Activated T-cell treated with anti-CD3 and anti-CD28 coated beads for 1 hour (primary cell): ENCODE data around the gene CNFN.
A peak's percentile ranks its signal among the peaks of the same experiment; 100 is the strongest.

Source experiments
- DNase-seq: peaks from one replicate; pipeline ENCODE4 v3.0.0-alpha.2; 2020; ENCODE audit warnings: low read depth

The CNFN gene

DNA sequence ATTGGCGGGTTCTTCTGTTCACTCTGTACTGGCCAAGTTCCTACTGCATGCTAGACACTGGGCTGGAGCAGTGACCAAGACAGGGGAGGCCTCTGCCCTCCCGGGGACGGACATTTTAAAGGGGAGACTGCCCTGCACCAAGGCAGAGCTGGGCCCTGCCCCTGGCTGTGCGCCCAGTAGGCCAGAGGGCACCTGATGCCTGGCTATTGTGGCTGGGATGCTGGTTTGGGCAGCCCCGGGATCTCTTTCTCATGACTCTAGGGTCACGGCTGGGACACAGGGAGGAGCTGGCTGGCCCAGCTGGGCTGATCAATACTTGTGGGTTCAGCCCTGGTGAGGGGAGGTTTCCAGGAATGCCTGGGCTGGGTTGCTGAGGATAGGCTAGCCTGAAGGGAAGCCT lies 19.4 kb upstream of the CNFN start:
- DNase-seq: no peak

DNA sequence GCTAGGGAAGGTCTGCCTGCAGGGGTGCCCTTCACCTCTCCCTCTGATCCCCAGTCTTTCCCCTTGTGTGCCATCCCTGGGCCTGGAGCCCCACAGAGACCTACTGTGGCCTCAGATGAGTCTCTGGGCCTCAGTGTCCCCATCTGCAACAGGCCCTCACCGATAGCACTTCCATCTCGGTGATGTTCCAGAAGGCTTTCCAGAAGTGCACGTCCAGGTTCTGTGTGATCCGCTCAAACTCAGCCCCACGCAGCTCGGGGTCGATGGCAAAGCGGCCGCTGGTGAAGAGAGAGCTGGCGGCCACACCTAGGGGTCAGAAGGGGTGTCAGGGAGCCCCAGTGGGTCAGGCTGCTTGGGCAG lies 17.7 kb upstream of the CNFN start:
- no peak for DNase-seq

DNA sequence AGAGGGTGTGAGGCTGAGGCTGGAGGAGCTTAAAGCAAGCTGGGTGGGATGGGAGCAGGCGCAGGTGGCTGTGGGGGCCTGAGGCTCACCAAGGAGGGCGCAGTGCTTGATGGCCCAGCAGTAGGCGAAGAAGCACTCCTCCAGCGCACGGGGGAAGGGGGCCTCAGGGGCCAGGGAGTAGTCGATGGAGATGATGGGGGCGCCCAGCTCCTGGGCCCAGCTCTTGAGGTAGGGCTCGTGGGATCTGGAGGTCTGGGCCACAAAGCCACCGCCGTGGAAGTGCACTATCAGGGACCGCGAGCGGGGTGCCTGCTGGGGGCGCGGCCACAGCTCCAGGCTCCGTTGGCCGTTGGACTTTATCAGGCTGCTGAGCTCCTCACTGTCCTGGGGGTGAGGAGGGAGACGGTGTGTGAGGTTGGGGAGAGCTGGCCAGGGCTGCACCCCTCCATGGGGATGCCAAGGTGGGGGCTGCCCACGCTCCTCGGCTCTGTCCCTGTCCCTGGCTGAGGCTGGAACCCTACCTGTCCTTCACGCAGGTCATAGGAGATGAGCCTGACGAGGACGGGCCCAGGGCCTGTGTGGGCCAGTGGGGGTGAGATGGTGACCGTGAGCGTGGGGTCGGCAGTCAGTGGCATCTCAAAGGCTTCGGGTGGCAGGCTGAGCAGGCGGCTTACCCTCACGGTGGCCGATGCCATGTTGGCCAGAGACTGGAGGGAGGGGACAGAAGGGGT lies 17.2 kb upstream of the CNFN start:
- no peak for DNase-seq

DNA sequence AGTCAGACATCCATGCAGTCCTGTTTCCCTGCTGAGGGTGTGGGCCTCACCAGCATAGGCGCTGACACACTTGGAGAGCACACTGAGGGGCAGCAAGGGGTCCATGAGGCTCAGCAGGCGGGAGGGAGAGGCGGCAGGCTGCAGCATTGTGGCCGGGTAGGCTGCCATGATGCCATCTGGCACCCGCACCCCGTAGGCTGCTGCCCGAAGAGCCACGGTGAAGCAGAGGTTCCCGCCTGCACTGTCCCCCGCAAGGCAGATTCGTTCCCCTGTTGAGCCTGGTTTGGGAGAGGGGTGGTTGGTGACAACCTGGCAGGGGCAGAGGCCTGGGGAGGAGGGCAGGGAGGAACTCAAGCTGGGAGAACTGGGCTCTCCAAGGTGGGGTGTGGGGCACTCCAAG lies 16.0 kb upstream of the CNFN start:
- DNase-seq: no peak

DNA sequence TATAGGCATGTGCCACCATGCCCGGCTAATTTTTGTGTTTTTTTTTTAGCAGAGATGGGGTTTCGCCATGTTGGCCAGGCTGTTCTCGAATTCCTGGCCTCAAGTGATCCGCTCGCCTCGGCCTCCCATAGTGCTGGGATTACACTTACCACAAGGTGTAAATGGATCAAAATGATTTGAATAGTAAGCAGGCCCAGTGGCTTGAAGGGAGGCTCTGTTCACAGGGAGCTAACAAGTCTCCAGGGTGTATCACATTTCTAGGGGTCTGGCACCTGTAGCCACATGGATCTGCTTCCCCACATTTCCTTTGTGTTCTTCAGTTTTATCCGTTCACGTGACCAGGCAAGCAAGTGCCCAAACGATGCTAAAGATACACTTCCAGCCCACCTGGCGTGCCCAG lies 13.5 kb upstream of the CNFN start:
- no peak for DNase-seq

DNA sequence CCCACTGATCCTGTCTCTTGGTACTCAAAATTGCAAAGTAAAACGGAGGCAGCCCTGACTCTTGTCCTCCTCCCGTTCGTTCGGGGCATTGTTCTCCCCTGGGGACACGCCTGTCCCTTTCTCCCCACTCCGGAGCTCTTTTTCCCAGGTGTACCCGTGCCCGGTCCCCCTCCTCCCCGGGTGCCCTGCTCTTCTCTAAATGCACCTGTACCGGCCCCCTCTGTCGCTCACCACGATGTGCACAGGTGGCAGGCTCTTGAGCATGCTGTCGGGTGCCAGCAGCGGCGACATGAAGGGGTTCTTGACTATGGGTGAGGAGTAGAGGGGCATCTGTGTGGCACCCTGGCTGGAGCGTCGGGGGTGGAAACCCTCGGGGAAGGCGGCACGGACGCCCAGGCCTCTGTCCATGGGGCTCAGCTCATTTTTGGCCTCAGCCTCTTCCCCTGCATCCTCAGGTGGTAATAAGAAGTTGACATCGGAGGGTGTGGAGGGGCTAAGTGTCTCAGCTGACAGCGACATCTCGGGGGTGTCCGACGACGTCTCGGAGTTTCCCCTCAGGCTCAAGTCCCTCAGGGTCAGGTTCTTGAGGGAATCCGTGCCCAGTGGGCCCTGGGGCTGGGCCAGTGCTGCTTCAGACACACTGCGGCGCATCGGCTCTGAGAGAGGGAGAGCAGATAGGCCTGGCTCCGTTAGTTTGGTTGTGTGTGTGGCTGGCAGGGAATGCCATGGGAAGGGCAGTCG lies 12.4 kb upstream of the CNFN start:
- no peak for DNase-seq

DNA sequence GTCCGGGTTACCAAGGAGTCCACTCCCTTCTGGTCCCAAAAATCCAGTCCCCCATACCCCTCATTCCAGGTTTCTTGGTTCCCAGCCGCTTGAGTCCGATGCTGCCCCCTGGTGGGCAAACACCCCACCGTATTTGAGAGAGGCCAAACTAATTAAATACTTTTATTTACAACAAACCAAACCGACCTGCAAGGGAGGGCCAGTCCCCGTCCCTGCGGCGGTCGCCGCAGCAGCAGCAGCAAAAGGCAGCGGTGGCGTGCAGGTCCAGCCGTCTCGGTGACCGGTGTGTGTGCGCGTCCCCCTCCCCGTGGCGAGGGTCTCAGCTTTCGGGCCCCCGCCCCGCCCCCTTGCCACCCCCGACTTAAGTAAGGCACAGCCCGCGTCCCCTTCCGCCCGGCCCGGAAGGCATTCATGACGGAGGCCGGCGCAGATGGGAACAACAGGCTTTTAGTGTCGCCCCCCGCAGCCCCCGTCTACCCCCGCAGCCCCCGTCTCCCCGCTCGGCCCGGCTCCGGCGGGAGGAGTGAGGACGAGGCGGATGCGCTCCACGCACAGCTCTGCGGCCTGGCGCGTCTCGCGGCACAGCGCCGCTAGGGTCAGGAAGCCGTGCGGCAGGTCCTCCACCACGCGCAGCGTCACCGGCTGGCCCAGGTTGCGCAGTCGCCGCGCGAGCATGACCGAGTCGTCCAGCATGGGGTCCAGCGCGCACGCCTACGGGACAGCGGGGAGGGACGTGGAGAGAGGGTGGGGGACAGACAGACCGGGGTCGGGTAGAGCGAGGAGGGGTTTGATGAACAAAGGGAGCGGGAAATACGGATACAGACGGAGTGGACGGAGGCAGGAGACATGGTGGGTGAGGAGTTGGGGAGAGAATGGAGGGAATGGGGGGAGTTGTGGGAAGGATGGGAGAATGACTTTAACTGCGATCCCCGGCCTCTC lies 11.5 kb upstream of the CNFN start:
- DNase-seq: peak; percentile 76

DNA sequence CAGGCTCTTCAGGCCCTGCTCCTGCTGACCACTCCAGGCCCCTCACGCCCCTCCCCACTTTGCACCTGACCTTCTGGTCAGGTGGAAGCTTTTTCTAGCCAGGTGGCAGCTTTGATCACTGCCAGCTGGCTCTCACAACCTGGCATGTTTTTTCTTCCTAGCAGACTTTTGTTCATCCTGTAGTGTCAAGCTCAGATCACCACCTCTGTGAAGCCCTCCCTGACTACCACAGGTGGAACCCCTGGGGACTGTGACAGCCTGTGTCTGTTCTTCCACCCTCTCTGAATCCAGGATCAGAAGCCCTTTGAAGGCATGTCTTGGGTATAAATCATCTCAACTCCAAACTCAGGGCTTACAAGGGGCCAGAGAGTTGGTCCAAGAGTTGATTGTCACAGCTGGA lies 10.3 kb upstream of the CNFN start:
- DNase-seq: no peak

DNA sequence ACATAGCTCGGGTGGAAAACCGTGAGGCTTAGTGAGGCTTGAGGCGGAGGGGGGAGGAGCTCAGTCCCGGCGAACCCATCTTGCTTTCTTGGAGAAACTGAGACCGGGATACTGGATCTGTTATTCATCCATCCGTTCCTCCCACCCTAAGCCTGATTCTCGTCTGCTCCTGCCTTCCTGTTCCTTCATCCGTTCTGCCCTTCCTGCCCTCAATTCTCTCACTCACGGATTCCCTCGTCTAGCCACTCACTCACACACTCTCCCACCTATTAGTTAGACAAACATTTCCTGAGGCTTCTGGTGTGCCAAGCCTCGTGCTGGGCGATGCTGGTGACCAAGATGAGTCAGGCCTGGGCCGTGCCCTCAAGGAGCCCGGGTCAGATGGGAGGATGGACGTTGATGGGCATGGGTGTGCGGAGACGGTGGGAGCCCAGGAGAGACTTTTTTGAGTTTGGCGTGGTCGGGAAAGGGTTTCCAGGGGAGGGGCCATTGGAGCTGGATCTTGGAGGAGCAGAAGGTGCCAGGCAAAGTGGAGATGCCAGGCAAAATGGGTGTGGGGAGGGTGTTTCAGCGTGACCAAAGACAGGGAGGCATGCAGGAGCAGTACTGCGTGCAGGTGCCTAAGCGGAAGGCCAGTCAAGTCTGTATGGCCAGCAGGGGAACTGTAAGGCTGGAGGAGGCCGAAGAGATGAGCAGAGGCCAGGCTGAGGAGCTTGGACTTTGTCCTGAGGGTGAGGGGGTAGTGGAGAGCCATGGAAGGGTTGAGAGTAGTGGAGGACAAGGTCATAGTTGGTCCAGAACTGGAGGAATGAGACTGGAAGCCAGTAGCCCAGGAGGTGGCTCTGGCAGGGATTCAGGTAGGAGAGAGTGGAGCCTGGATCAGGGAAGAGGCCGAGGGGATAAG lies 7.4 kb upstream of the CNFN start:
- DNase-seq: no peak

DNA sequence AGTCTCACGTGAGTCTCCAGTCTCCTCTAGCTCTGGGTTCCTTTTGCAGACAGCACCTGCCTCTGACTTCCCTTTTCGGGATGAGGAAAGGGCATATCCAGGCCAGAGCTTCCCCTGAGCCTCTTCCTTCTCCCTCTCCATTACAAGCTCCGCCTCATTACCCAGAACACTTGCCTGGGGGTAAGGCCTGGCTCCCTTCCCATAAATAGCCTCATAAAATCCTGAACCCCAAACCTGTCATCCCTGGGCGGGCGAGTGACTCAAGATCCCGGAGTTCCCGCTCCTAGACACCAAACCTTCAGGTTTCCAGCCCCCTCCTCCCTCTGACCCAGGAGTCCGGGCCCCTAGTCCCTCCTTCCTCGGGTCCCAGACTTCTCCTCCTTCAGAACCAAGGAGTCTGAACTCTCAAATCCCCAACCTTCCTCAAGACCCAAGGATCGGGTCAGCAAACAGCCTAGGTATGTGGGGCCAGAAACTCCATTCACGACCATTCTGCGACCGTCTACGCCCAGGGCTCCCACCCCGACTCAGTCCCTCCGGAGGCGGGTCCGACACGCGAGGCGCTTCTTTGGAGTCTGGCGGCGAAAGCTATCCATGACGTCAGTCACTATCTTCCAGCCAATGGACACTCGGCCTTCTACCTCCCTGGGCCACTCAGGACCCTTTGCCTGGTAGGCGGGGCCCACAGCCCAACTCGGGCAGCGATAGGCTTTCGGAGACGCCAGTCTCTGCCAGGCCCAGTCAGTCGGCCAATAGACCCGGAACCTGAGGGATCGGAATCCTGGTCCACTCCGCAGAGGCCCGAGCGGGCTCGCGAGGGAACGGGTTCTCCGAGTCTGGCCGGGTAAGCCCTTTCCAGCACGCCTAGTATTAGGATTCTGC lies 6.5 kb upstream of the CNFN start:
- DNase-seq: peak; percentile 82

DNA sequence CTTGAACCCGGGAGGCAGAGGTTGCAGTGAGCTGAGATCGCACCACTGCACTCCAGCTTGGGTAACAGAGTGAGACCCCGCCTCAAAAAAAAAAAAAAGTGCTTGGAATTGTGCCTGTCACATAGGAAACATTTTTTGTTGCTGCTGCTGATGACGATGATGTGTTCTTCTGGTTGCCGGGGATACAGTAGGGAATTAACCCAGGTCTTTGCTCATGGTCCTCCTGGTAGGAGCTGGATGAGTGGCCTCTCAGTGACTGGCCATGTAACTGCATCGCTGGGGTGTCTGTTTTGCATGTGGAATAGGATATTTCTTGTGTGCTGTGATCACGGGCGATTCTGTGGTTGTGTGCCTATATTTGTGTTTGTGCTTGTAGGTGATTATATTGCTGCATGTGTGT lies 4.7 kb upstream of the CNFN start:
- DNase-seq: no peak

DNA sequence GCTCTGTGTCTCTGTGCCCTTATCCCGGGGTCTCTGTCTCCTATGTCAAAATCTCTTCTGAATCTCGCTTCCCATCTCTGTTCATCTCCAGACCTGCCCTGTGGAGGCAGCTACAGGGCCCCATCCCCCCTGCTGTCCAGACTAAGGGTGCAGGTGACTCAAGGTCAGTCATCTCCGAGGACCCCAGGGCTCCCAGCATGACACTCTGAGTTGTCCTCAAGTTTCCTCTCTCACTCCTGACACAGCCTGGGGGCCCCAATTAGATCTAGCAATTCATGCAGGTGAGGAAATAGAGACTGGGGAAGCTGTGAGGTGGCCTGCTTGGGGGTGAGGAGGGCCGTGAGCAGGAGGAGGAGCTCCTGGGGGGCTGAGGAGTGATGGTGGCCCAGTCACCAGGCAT lies 2.1 kb upstream of the CNFN start:
- no peak for DNase-seq

DNA sequence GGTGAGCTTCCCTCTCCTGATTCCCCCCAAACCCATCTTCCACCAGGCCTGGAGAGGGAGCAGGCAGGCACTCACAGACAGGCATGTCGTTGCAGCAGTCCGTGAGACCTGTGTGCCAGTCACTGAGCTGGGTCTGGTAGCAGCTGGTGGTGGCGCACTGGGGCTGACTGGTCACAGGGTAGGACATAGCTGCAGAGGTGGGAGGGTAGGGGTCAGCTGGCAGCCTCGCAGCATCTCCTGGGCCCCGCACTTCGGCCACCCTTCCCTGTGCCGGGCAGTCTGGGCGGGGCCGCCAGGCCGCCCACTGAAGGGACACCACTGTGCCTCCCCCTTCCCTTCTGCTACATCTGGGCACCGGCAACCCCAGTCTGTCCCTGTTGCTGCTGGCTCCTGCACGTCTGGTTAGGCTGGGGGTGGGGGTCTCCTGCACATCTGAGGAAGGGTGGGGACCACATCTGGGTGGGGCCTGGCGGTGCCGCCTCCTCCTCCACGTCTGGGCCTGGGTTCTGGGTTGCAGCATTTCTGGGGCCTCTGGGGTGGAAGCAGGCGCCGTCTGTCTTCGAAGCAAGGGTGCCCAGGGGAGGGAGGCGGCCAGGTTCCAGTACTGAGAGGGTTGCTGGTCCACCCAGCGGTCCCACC lies 1.1 kb downstream of the CNFN start:
- DNase-seq: no peak

DNA sequence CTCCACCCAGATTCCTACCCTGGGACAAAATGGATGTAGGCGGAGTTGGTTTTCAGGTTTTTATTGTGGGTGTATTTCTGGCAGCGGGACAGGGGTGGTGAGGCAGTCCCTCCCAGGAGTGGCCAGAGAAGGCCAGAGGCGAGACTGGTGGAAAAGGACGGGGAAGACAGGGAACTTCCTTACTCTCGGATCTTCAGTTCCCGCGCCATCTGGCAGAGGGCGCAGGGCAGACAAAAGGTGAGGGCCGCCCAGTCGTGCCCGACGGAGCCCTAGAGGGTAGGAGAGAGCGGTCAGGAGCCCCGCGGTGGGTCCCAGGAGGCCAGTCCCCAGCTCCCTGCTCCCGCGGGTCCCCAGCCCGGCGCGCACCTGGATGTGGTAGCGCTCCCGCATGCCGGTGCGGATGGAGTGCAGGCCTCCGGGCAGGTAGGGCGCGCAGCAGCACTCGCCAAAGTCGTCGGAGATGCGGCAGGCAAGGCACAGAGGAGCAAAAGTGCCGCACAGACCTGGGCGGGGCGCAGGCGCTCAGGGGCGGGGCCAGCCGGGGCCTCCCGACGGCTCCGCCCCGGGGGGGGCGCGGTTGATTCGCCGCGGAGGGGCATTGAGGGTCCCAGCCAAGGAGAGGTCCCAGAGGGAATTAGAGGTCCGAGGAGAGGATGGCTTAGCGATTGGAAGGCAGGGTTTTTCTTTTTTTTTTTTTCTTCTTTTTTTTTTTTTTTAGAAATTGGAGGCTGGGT lies 3.0 kb downstream of the CNFN start:
- peak; percentile 56 for DNase-seq

DNA sequence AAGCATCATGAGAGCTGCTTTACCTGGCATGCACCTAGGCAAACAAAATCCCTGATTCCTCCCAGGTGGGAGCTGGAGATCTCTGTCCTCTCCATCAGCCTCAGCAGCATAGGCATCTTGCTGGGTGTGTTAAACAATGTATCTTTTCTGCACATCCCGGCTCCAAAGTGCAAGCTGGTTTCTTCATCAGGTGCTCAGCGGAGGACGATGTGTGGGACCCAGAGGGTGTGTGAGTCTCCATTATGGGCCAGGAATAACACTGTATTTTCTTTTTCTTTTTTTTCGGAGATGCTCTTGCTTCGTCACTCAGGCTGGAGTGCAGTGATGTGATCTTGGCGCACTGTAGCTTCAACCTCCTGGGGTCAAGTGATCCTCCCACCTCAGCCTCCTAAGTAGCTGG lies 9.9 kb downstream of the CNFN start:
- DNase-seq: no peak

DNA sequence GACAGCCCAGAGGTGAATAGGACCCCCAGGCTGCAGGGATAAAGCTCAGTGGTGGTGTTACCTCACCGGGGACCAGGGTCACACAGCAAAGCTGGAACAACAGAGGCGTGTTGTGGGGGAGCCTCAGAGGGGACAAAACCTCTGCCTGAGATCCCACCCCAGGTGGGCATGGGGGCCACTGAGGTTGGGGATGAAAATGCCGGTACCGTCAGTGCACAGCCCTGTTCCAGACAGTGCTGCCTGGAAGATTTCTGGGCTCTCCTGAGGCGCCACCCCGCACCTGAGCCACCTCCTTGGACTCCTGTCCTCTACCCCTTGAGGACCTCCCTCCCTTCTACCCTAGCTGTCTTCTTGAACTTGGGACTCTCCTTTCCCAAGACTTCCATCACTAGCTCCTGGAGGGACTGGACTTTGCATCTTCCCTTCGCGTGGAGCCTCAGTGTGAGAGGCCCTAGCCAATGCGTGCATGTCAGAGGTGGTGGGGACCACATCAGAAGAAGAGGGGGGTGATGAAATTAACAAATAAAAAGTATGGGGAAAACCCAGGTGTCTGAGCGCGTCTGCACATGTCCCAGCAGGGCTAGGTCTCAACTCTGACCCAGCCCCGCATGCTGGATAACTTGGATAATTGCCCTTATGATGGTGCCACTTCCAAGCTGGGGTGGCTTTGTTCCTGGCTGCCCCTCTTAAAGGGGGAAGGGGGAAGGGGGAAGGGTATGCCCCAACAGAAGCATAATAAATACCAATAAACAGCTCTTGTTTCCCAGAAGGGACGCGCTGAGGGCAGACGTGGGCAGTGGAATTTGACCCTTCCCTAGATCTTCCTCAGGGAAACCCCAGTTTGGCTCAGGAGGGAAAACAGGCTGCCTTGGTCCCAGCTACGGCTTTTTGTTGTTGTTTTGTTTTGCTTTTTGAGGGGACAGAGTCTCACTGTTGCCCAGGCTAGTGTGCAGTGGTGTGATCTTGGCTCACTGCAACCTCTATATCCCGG lies 11.6 kb downstream of the CNFN start:
- DNase-seq: no peak

DNA sequence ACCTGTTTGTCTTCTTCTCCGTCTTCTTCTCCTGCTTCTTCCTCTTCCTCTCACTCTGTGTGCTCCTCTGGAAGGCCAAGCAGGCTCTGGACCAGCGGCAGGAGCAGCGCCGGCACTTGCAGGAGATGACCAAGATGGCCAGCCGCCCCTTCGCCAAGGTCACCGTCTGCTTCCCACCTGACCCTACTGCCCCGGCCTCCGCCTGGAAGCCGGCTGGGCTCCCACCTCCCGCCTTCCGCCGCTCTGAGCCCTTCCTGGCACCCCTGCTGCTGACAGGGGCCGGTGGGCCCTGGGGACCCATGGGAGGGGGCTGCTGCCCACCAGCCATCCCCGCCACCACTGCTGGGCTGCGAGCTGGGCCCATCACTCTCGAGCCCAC lies 13.9 kb downstream of the CNFN start:
- DNase-seq: no peak

DNA sequence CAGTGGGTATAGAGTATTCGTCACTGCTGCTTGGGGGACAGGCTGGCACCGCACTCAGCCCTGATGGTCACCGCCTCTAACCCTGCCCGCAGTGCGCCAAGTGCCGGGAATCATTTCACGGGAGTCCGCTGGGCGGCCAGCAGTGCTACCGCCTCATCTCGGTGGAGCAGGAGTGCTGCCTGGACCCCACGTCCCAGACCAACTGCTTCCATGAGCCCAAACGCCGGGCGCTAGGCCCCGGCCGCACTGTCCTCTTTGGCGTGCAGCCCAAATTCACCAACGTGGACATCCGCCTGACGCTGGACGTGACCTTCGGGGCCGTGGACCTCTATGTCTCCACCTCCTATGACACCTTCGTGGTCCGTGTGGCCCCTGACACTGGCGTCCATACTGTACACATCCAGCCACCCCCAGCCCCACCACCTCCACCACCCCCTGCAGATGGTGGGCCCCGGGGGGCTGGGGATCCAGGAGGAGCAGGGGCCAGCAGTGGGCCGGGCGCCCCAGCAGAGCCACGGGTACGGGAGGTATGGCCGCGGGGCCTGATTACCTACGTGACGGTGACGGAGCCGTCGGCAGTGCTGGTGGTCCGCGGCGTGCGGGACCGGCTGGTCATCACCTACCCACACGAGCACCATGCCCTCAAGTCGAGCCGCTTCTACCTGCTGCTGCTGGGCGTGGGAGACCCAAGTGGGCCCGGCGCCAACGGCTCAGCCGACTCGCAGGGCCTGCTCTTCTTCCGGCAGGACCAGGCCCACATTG lies 14.5 kb downstream of the CNFN start:
- no peak for DNase-seq
